Adipose tissue (tissue), 3 donors: ENCODE measurements around the gene EXD2. TPM values are rescaled to one million over a fixed set of nuclear protein-coding genes. Genes with fewer than 3 reads are reported as not detected.

Experiments used
- H3K27ac ChIP-seq: one replicate; pipeline ENCODE4 v1.5.1; 2013; ENCODE audit warnings: low read depth, low read length
- WGBS, 3 donors: extraction: QIAGEN DNeasy Blood & Tissue Kit; methylation state at CpG; one replicate each; pipeline ENCODE4 v1.1.7; 2013; 5-methylcytosine and 5-hydroxymethylcytosine counted together
- polyA plus RNA-seq, 3 donors: library from polyadenylated mRNA; stranded (reverse); fragments of 200-250 nt; gene quantifications; one replicate each; pipeline ENCODE4 v1.2.3, GENCODE V29; 2013
- donor health status: healthy with polysubstance abuse.
- donor health status: Bipolar disorder and iron deficiency.
- donor health status: healthy.

EXD2 gene
- polyA plus RNA-seq, 3 donors: 5.8 to 18.5 (median 11.1) TPM

DNA sequence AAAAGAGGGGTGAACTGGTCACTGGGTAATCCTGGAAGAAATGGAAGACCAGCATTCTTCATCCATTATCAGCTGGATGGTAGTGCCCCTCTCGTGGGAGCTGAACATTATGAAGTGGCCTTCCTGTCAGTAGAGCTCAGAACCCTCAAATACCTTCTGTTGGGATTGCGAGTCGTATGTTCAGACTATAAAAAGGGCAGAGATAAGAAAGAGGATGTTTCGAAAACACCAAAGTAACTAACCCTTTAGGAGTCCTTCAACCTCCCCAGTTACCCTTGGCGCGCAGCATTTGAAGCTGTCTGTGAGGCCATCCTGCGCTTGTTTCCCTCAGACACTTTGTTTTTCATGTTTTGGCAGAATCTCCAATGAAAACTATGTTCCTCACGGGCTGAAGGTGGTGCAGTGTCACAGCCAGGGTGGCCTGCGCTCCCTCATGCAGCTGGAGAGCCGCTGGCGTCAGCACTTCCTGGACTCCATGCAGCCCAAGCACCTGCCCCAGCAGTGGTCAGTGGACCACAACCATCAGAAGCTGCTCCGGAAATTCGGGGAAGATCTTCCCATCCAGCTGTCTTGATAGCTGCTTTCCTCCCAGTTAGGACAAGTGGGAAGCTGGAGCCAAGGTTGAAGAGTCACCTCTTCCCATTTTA lies 49.4 kb downstream of the EXD2 start:
- 82 to 85% (median 84%) methylated on average over 13 of the region's 13 CpGs for WGBS, 3 donors
- no peak overlapping the region for H3K27ac ChIP-seq

DNA sequence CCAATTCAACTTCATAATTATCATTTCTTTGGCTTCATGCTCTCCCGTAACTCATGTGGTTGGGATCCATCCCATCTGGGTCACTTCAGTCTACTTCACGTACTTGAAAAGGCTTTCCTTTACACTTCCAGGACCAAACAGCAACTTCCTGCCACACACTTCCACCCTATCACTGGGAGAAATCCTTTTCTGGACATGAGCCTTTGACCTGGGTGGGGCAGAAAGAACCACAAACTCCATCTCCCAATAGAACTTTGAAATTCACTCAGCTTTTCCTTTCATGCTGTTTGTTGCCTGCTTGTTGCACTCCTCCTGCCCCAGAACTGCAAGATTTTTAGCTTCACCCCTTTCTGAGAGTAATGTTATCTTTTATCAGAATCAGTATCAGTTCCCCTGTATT lies 50.3 kb downstream of the EXD2 start:
- no peak overlapping the region for H3K27ac ChIP-seq
- WGBS, 3 donors: 64 to 79% (median 72%) methylated on average over 2 of the region's 2 CpGs

DNA sequence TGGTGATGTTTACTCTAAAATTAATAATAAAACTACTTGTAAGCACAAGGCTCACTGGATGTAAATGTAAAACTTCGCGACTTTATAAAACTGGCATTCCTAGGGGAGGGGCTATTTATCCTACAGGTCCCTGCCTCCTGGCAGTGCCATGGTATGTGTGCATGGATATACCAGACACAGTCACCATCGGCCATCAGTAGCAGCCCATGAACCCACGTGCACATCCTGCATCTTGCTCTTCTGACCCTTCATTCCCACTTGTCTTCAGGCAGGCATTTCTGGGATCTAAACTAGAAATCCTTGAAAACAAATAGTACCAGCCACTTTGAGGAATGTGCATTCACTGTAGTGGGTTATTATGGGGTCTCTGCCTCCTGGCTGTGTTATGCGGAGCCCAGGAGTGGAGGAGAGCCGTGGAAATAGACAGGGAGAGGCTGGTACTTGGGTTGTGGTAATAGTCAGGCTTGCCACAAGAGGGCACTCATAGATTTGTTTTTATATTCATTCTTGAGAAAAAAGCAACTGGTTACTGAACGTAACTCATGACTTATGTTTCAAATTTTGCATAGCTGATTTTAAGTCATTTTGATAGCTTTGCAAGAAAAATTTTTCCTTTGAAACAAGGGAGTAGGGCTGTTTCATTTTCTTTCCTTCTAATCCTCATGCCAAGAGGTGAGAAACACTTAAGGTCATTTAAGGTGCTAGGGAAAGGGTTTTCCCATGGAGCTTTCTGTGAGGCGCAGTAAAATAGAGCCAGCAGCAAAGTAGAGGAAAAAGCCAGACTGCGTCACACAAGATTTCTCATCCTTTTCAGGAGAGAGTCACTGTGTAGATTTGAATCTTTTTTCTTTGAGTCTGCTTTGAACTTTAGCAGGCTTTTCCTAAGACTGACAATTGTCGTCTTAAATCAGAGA lies 51.3 kb downstream of the EXD2 start:
- 50 to 60% (median 51%) methylated on average over 10 of the region's 10 CpGs for WGBS, 3 donors
- H3K27ac ChIP-seq: no peak overlapping the region

DNA sequence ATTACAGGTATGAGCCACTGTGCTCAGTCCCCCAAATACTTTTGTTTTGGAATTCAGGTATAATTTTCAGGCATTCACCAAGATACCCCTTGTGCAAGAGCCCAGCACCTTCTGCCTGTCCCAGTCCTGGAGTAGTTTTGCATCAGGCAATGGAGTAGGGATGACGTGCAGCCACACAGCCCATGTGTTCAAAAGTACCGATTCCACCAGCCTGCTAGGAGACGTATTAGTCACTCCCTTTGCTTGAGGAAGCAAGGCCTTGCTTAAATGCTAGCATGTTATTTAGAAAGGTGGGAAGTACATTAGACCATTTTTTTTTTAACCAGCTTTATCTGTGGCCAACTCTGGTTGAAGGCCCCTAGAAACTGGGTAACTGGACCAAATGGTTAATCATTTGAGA lies 53.6 kb downstream of the EXD2 start:
- WGBS, 3 donors: 88 to 91% (median 89%) methylated on average over 3 of the region's 3 CpGs
- no peak overlapping the region for H3K27ac ChIP-seq

DNA sequence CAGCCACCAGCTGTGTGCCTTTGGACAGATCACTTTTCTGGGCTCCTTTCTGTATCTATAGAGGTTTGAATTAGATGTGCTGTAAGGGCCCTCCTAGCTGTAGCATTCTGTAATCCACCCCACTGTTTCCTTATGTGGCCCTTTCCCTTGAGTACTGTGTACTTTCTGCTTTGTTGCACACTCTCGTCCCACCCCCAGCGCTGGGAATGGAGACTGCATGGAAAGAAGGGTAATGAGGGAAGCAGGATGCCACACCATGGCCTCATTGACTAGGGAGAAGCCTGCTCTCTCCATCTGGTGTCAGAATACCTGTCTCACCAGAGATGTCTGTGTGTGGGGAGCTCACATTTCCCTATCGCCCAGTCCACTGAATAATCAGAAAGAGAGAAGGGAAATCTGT lies 55.0 kb downstream of the EXD2 start:
- no peak overlapping the region for H3K27ac ChIP-seq
- WGBS, 3 donors: 91 to 94% (median 91%) methylated on average over 3 of the region's 3 CpGs

DNA sequence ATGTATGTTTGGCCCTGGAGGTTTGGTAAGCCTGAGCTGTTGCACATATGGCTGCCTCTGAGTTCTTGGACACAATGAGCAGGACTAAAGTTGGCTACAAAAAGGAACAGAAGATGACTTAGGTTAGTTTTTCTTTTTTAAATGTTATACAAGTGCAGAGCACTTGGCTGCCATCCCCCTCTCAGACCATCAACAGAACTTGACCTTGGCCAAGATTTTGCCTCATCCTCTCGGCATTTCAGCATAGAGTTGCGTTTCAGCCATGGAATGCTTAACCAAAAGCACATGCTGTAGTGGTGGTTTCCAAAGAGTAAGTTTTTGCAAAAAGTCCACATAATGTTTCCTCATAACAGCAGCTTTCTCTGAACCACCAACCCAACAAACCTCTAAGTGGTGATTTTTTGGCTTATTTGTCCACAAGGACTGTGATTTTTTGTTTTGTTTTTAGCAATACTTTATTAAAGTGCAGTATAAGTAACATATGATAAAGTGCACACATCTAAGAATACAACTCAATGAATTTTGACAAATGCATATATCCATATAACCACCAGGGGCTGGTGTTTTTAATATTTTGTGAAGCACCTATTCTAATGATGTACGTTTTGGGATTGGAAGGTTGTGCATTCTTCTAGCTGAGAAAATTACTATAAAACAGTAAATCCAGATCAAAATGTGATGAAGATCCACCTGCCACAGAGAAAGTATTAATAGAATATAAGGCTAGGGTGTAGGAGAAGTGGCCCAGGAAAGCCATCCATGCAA lies 56.6 kb downstream of the EXD2 start:
- no peak overlapping the region for H3K27ac ChIP-seq
- WGBS, 3 donors: 52 to 79% (median 58%) methylated on average over 3 of the region's 3 CpGs

DNA sequence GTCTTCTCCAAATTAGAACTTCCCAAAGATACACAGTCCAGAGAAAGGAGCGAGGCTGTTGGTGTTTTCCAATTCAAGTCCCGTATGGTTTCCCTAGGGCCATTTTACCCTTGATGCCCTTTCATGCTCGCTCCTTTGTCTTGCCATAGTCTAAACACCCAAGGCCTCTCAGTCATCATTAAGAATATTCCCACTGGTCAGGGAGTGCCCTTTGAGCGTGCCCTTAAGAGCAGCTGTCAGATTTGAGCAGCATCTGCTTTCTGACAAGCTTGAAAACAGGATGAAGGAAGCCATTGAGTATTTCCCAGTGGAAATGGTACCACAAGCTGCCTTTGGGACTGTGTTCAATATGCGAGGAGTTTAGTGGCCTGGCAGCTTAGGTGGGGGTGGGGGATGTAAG lies 58.3 kb downstream of the EXD2 start:
- no peak overlapping the region for H3K27ac ChIP-seq
- 77 to 91% (median 82%) methylated on average over 5 of the region's 5 CpGs for WGBS, 3 donors

DNA sequence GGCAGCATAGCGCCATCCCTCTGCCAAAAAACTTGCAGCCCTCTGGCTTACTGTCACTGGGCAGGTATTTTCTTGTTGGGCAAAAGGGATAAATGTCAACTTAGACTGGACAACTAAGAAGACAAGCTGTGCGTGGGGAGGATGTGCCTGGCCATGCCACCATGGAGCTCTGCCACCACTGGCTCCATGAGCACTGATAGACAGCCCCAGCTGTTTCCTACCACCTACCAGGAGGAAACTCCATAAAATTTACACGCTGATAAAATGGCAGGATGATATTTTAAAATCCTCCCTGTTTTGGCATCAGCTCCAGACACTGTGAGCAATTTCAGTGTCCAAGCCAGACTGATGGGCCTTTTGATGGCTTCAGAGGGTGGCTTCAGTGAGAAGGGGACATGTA lies 61.6 kb downstream of the EXD2 start:
- 67 to 79% (median 77%) methylated on average over 3 of the region's 3 CpGs for WGBS, 3 donors
- no peak overlapping the region for H3K27ac ChIP-seq

DNA sequence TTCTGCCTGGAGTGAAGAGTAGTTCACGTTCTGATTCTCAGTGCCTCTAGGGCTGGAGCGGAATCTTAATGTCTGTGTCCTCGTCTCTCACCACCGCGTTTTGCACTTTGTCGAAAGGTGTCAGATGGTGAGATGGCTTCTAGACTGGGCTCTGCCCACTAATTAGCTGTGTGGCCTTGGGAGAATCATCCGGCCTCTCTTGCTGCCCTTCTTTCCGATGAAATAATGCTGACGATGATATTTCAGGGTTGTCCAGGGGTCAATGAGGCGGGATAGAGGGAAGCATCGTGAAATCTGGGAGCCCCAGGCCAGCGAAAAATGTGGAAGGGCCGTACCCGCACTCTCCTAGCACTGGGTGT lies 67.8 kb downstream of the EXD2 start:
- H3K27ac ChIP-seq: no peak overlapping the region
- WGBS, 3 donors: 24 to 27% (median 25%) methylated on average over 14 of the region's 14 CpGs

DNA sequence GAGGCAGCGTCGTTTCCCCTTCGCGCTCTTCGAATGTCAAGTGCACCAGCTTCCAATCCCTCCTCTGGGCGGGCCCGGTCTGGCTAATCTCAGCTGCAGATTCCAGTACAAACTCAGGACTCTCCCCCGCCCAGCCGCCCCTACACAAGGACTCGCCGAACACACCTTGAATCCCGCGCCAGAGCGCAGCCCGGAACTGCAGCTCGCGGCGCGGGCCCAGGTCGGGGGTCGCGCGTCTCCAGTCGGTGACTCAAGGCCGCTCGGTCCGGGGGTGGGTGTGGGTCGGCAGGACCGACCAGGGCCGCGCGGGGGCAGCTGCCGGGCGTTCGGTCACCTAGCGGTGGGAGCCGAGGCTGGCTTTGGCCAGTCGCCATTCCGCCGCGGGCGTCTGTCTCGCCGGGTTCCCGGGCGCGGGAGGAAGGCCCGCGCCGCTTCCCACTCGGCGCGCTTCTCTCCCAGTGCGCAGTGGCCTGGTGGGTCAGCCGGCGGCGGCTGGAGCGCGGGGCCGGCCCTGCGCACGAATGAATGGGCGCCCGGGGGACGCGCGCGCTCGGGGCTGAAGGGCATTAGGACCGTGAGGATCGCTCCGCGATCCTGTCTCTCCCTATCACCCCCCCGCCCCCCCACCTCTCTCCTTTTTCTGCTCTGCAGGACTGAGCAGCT lies 68.4 kb downstream of the EXD2 start, which contains the start of gene GALNT16:
GALNT16 (plus strand) TSS at position 632 of the 663 bp plus-strand sequence. CDS start 133 bp downstream, outside the sequence.
- H3K27ac ChIP-seq: no peak within 1 kb of the TSS
- 1% methylated on average over 37 to 73 of the region's 74 CpGs for WGBS, 3 donors

DNA sequence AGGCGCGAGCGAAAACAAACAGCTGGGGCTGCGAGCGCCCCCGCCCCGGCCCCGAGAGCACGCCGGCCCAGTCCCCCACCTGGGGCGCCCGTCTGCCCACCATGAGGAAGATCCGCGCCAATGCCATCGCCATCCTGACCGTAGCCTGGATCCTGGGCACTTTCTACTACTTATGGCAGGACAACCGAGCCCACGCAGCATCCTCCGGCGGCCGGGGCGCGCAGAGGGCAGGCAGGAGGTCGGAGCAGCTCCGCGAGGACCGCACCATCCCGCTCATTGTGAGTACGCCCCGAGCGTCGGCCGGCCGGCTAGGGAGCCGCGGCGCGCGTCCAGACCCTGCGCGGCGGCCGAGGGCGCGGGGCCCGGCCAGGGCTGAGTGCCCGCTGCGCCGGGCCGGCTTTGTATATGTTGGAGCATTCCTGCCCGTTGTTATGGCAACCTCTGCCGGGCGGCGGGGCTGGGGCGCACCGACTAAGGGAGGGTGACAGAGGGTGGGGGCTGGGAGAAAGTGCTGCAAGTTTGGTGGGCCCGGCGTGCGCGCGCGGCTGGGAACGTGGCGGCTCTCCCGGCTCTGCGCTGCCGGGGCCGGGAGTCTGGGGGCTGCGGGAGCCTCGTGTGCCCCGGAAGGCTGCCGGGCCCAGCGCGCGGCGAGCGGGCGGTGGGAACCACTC lies 69.0 kb downstream of the EXD2 start:
- H3K27ac ChIP-seq: no peak overlapping the region
- WGBS, 3 donors: 1 to 2% (median 1%) methylated on average over 55 to 78 of the region's 78 CpGs

DNA sequence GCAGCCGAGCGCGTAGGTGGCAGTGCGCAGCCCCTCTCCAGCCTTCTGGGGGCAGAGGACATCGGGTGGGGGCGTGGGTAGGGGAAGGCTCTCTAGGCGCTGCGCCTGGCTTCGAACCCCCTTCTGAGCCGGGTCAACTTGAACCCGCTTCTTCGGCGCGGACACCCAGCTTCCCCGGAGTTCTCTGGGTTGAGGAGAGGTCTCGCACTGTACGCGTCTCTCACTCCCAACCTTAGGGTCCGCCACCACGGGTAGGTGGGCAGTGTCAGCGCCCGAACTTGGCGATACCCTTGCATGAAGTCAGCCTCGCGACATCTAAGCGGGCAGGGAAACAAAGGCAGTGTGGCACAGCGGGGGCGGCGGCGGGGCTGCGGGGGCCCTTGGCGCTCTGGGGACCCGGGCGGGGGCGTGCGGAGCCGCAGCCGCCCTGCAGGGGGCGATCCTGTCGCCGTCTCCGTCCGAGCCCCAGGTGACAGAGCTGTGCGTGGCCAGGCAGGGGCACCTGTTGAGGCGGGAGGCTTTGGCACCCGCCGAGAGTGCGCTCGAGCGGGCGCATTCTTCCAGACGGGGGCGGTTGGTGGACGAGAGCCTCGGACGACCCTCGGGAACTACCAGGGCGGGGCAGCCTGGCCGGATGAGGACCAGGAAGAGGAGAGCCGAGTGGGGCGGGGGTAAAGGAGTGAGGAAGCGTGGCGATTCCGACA lies 69.7 kb downstream of the EXD2 start:
- WGBS, 3 donors: 1% methylated on average over 49 to 64 of the region's 64 CpGs
- H3K27ac ChIP-seq: no peak overlapping the region

DNA sequence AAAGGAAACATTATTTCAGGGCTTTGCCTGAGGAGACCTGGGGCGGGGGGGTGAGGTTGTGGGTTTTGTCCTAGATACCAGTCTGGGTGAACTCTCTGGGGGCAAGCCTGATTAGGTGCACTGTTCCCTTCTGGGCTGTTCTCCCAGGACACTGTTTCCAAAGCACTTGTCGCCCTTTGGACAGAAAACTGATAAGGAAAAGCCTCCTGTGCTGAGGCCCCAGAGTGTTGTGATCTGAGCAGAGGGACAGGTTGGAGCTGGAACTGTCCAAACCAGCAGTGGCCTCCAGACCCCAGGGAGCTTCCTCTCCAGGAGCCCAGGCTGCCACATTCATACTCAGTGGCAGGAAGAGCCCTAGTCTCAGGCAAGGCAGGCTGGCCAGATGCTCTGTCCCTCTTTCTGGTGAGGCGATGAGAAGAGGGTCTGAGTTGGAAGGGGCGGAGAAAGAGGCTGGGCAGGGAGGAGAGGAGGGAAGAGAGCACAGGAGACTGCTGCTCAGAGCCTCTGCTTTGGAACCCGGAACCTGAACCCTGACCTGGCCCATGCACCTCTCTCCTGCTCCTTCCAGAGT lies 70.5 kb downstream of the EXD2 start:
- WGBS, 3 donors: 35 to 48% (median 45%) methylated on average over 3 to 5 of the region's 5 CpGs
- no peak overlapping the region for H3K27ac ChIP-seq

DNA sequence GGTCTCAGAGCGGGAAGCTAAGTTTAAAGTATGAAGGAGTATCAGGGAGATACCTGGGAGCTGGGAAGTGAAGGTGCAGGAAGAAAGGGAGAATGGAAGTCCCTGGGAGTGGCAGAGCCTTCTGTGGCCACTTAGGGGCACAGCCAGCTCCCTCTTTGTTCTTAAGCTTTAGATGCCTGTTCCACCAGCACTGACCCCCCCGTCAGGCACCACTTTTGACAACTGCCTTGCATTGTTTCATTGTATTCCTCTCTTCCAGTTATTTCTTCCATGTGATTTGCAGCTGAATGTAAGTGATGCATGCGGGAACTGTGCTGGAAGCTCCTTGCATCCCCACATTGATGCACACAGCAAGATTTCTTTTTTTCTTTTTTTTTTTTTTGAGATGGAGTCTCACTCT lies 71.2 kb downstream of the EXD2 start:
- H3K27ac ChIP-seq: no peak overlapping the region
- WGBS, 3 donors: 78 to 86% (median 80%) methylated on average over 3 of the region's 3 CpGs

DNA sequence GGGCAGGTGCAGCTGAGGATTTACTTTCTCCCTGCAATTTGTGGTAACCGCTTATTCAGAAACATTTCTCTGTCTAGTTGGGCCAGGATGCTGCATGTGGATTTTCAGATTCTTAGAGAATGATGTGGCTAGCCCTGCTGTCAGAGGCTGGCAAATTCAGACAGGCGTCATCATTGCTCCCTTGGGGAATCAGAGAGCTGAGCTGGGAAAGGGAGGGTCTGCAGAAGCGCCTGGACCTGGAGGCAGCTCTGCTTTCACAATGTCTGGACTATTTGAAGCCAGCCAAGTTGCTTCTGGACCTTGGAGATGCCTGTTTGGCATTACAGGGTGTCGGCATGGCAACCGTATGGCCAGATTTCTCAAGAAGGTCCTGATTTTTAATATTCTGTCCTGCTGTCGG lies 72.1 kb downstream of the EXD2 start:
- no peak overlapping the region for H3K27ac ChIP-seq

DNA sequence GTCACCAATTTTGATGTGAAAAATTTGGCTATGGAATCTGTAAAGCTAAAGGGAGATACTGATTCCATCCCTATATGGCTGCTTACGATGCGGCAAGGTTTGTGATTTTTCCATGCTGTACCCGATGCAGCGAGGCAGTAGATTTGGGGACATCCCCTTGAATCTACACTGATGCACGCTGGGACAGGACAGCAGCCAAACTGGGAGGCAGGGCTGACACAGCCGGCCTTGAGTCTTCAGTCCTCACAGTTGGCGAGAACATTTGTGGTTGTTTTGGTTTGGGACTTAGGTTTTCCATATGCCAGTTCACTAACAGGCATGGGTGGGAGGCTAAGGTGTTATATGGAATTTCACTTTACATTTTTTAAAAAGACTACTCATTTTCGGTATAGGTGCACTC lies 72.5 kb downstream of the EXD2 start:
- WGBS, 3 donors: 64 to 84% (median 67%) methylated on average over 8 of the region's 8 CpGs

More for the DNA sequence above, 72.1 kb downstream of the EXD2 start:
- 67 to 83% (median 68%) methylated on average over 6 of the region's 6 CpGs for WGBS, 3 donors

More for the DNA sequence above, 72.5 kb downstream of the EXD2 start:
- no peak overlapping the region for H3K27ac ChIP-seq
